Suprapubic skin (tissue), 3 donors: Measurements from ENCODE around the gene GDAP1L1.

Source experiments
- POLR2AphosphoS5 ChIP-seq, 3 donors: sonication (generic); formaldehyde crosslinking; IDR thresholded peaks; one replicate each; pipeline ENCODE4 v1.6.1; 2017; ENCODE audit warnings: antibody characterized with exemption in 3 of 3
- TF ChIP-seq, protein P1 (sequence below), 2 donors: fragments of 200-600 bp in 1 of 2; fragments of 450-650 bp in 1 of 2; sonication (generic) in 1 of 2; IDR thresholded peaks; one replicate each; pipeline ENCODE4 v1.5.1; 2016 to 2019; ENCODE audit warnings: antibody characterized with exemption in 2 of 2, mild to moderate bottlenecking in 1 of 2, moderate library complexity in 1 of 2

DNA sequence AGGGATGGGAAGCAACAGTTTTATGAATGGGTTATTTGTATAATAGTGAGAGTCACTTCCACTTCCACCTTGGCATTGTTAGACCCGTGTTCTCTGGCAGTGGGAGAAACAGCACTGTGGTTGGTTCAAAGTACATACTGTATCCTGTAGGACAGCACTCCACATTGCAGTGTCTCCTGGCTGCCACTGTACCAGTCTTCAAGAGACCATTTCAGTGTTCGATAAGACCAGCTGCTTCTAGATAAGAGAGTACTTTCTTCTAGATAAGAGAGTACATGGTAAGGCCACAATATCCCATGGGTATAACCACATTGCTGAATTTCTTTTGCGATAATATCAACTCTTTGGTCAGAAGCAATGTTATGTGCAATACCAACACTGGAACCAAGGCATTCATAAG, 35.1 kb downstream of the GDAP1L1 start:
- TF ChIP-seq, protein P1, sequence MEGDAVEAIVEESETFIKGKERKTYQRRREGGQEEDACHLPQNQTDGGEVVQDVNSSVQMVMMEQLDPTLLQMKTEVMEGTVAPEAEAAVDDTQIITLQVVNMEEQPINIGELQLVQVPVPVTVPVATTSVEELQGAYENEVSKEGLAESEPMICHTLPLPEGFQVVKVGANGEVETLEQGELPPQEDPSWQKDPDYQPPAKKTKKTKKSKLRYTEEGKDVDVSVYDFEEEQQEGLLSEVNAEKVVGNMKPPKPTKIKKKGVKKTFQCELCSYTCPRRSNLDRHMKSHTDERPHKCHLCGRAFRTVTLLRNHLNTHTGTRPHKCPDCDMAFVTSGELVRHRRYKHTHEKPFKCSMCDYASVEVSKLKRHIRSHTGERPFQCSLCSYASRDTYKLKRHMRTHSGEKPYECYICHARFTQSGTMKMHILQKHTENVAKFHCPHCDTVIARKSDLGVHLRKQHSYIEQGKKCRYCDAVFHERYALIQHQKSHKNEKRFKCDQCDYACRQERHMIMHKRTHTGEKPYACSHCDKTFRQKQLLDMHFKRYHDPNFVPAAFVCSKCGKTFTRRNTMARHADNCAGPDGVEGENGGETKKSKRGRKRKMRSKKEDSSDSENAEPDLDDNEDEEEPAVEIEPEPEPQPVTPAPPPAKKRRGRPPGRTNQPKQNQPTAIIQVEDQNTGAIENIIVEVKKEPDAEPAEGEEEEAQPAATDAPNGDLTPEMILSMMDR (IDR thresholded peaks at IDR 0.05) = no peak
- TF ChIP-seq POLR2AphosphoS5 (IDR thresholded peaks at IDR 0.05) = no peak
